GM21360 (cell line): ENCODE results near the gene OBSCN.
"Not testable (repeated sequence)": the region's sequence is repeated elsewhere in the genome, so short reads cannot be mapped to it uniquely, and the experiment has no call there.

Experiments used
- ATAC-seq: cut with Tn5 transposase; IDR thresholded peaks from one replicate; pipeline ENCODE4 v1.9.1; 2021; ENCODE audit warnings: mild to moderate bottlenecking, moderate library complexity; ENCODE audit not compliant: unreplicated experiment

OBSCN gene

DNA sequence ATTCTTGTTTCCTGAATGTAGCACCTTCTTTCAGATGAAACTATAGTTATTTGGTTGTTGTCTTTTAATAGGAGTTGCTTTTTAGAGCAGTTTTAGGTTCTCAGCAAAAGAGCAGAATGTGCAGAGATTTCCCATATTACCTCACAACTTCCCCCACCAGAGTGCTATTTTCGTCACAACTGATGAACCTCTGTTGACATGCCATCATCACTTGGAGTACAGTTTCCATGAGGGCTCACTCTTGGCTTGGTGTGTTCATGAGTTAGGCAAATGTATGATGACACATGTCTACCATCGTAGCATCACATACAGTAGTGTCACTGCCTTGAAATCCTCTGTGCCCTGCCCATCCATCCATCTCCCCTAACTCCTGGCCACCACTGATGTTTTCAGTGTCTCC lies 38.5 kb upstream of the OBSCN start:
- ATAC-seq: no peak

DNA sequence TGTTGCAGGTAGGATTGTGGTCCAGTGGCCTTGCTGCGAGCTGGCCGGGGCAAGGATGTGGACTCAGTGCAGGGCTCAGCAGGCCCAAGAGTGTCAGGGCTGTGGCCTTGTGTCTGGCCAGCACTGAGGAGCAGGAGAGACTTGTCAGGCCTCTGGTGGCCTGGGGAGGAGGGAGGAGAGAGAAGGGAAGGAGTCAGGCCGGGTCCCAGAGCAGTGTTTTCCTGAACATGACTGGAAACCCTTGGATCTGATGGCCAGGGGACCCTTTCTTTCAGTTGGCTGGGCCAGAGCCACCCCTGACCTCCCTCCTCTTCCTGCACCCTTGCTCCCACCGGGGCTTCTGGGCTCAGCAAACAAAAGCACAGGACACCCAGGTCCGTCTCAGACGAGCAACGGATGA lies 37.2 kb upstream of the OBSCN start:
- no peak for ATAC-seq

DNA sequence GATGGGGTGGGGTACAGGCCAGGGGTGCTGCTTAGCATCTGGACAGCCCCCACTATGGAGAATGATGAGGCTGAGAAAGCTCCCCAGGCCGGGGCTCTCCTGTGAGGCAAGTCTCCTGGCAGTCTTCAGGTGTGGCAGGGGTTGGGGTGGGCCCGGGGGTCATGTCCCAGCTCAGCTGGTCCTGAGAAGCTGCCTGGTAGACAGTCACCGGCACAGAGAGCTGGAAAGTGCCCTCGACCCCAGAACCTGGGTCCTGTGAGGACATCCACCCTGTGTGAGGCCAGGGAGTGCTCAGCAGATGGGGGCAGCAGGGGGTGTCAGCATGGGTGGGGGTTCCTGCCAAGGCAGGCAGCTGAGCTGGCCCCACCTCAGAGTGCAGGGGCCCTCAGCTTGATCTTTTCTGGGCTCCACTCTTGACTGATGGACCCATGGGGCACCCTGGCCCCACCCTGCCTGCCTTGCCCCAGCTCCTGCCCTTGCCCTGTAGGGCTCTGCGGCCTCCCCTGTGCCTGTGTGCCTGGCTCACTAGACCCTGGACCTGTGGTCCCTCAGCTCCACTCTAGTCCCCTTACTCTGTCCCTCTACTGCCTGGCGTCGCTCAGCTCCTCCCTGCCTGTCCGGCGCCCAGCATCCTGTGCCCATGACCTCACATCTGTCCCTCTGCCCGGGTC lies 36.5 kb upstream of the OBSCN start:
- no peak for ATAC-seq

DNA sequence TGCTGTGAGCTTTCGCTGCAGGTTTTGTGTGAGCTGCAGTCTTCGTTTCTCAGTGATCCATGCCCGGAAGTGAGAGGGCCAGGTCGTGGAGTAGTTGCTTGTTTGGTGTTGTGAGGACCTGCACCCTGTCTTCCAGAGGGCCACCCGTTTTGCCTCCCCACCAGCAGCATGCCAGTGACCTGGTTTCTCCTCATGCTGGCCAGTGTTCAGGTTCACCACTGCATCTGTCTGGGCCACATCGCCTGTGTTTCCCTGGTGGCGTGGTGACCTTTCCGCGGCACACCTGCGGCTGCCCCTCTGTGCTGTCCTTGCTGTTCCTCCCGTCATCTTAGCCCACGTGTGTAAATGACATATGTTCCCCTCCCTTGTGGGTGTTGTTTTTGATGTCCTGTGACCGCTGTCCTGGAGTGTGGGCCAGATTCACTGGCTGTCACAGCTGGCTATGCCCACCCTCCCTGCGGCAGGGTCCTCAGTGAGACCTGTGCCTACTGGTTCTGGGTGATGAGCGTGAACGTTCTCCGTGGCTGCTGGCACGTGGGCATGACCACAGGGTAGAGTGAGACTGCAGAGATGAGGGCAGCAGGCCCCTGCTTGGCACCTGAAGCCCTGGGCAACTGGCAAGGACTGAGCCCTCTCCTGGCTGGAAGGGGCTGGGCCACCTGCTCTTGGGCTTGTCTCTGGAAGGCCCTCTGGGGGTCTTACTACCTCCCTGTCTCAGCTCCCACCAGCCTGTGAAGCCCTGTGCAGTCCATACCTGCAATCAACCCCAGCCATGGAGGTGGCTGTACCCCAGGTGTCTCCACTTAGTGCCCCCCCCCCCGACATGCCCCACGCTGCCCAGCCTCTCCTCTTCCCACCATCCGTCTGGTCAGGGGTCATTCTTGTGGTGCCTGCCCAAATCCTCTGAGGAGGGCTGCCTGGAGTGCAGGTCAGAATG lies 35.0 kb upstream of the OBSCN start:
- ATAC-seq: no peak

DNA sequence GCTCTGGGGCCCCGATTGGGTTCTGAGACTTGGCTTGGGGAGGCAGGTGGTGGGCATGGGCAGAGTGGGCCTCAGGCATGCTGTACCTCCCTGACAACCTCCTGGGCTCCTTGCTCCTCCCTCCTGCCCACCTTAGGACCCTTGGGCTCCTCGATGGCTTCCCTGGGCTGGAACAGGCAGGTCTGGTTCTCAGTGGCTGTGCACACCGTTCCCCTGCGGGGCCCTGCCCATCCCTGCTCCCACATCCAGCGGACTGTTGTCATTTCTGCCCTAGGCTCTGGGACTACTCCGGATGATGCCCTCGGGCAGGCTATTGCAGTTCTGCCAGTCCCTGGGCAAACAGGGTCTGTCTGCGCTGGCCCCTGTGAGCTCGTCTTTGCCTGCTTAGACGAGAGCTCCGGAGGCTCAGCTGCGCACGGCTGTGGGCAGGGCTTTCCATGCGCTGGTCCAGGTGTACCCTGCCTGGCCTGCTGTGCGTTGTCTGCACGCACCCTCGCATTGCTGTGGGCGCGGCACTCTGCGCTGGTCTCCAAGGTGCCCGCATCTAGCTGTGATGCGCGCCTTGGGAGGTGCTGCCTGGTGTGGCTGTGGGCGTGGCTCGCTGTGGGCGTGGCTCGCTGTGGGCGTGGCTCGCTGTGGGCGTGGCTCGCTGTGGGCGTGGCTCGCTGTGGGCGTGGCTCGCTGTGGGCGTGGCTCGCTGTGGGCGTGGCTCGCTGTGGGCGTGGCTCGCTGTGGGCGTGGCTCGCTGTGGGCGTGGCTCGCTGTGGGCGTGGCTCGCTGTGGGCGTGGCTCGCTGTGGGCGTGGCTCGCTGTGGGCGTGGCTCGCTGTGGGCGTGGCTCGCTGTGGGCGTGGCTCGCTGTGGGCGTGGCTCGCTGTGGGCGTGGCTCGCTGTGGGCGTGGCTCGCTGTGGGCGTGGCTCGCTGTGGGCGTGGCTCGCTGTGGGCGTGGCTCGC lies 34.0 kb upstream of the OBSCN start:
- ATAC-seq: not testable (repeated sequence)

DNA sequence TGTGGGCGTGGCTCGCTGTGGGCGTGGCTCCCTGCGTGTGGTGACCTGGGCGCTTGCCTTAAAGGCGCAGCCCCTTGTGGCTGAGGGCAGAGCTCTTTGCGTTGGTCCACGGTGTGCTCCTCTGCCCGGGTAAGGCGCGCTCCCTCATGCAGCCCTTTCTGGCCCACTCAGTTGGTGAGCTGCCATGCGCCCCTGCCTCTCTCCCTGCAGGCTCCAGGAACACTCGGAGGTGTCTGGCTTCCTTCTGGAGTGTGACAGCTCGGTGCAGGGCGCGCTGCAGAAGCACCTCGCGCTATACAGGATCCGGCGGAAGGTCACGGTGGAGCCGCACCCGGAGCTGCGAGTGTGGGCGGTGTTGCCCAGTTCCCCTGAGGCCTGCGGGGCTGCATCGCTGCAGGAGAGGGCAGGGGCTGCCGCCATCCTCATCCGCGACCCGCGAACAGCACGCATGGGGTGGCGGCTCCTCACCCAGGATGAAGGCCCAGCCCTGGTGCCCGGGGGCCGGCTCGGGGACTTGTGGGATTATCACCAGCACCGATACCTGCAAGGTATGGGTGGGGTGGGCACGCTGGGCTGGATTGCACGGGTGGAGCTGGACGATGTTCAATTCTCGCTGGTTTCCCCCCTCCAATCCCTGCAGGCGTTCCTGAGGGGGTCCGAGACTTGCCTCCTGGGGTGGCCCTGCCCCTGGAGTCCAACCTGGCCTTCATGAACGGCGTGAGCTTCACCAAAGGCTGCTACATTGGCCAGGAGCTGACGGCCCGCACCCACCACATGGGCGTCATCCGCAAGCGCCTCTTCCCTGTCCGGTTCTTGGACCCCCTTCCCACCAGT lies 33.1 kb upstream of the OBSCN start:
- no peak for ATAC-seq

DNA sequence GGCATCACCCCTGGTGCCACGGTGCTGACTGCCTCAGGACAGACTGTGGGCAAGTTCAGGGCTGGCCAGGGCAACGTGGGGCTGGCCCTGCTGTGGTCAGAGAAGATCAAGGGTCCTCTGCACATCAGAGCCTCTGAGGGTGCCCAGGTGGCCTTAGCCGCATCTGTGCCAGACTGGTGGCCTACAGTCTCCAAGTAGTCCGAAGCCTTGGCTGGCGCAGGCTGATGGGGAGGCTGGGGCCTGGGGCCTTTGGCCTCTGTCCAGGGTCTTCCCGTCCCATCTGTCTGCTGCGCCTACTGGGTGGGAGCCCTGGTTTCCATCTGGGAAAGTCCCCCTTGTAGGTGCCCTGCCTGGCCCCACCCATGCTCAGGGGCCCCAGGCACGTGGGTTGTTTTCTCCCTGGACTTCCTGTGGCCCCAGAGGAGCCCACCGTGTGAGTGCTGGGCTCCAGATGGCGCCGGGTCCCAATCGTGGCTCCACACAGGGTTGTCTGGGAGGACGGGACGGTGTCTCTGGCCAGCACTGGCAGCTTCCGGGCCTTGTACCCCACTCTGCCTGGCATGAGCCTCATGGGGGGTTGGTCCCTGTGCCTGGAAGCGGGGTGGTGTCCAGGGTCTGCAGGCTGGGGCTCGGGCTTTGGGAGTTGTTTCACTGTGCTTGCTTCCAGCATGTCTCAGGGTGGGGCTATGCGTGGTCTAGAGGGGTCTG lies 32.4 kb upstream of the OBSCN start:
- no peak for ATAC-seq

DNA sequence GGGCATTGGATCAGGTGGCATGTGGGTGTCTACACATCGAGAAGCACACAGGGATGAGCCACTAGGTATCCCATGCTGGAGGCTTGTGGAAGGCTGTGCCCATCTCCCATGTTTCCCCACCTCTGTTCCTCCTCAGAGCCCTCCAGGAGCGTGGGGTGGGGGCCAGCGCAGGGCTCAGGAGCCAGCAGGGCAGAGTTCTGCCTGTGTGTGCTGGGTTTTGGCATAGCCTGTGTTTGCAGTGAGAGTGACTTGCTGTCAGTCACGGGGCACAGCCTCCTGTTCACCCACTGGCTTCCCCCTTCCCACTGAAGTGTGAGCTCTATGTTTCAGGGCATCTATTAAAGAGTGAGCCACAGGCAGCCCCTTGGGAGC lies 31.8 kb upstream of the OBSCN start:
- ATAC-seq: no peak

DNA sequence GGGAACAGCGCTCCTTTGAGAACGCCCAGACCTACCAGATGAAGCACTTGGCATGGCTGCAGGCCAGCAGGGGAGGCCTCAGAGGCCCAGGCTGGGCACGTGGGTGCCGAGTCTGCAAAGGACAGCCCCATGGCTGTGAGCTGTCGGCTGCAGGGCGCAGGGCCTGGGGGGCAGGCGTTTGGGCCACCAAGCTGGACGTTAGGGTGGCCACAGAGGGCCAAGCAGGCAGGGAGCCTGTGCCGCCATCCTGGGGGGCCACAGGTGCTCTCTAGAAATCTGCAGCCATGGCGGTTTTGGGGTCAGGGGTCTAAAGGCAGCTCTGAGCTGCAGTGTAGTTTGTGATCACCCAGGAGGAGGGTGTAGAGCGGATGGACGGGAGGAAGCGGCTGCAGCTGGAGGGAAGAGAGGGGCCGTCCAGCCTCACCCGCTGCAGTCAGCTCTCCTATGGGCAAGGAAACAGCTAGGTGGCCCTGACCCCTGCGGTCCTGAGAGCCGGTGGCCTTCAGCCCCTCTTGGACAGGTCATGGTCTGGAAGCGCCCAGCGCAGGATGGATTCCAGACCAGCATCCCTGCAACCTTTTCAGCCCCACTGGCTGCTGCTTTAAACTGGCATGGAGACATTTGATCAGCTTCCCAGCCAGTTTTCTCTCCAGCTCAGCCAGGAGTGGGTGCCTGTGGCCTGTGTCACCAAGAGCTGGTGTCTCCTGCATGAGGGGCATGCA lies 31.2 kb upstream of the OBSCN start:
- ATAC-seq: no peak

DNA sequence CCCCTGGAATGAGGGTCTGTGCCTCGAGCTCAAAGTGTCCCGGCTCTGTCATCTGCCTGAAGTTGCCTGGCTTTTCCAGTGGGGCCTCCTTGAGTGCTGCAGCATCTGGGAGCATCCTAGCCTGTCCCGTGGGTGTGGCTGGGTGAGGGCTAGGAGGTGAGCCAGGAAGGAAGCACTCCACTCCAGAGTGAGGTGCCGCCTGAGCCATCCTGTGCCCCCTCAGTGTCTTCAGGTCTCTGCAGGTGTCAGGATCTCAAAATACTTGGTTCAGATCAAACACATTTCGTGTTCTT lies 30.7 kb upstream of the OBSCN start:
- ATAC-seq: no peak

DNA sequence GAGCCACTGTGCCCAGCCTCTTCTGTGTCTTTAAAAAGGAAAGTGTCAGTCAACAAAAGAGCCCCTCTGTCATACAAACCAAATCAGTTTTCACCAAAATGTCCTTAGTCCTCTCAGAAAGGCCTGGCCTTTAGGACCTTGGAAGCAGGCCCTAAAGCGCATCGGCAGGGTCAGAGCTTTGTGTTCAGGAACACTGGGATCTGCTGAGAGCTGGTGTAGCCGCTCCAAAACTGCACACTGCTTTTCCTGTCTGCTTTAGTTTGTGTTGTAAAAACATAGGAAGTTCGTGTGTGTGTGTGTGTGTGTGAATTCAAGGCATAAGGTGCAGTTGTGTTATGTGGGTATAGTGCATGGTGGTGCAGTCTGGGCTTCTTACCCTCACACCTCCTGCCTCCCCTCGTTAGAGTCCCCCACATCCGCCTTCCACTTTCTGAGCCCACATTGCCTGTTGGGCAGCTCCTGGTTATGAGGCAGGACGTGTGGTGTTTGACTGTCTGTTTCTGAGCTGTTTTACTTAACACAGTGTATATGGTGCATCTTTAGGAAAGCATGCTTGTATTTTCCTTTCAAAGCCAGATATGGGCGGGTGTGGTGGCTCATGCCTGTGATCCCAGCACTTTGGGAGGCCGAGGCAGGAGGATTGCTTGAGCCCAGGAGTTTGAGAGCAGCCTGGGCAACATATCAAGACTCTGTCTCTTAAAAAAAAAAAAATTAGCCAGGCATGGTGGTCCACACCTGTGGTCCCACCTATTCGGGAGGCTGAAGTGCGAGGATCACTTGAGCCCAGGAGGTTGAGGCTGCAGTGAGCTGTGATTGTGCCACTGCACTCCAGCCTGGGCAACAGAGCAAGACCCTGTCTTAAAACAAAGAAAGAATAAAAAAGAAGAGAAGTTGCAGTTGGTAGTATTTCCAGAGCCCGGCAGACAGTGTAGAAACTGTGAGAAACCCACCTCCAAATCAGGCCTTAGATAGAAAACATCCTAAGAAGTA lies 29.8 kb upstream of the OBSCN start:
- no peak for ATAC-seq

DNA sequence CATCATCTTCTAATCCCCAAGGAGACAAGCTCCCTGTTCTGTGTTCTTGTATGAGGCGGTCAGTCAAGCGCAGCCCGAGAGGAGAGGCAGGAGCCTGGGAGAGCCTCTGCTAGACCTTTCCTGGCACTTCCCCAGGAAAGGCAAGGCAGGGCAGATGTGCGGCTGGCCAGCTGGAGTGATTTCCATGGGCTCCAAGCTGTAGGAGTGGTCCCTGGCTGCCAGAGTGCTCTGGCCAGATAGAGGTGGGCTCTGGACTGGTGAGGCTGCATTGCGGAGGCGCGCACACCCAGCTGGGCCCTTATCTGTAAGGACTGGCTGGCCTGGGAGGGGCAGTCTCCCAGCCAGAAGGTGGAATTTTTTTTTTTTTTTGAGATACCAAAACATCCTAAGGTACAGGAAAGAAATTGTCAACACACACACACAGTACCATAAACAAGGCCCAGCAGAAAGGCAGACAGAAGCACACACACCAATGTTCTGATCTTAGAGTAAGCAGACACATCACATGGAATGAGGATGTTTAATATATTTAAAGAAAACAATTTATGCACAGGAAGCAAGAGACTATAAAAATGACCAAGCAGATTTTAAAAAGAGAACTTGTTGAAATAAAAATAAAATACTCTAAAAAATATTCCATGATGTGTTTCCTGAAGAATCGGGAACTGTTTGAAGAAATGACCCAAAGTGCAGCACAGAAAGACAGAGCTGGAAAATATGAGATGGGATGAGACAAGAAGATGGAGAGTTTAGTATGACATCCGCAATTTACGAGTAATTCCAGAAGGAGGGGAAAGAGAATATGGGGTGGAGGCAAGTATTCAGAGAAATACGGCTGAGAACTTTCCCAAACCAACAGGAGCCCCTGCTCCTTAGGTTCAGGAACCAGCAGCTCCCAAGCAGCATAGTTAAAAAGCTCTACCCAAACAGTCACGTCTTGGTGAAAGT lies 28.8 kb upstream of the OBSCN start:
- ATAC-seq: no peak

DNA sequence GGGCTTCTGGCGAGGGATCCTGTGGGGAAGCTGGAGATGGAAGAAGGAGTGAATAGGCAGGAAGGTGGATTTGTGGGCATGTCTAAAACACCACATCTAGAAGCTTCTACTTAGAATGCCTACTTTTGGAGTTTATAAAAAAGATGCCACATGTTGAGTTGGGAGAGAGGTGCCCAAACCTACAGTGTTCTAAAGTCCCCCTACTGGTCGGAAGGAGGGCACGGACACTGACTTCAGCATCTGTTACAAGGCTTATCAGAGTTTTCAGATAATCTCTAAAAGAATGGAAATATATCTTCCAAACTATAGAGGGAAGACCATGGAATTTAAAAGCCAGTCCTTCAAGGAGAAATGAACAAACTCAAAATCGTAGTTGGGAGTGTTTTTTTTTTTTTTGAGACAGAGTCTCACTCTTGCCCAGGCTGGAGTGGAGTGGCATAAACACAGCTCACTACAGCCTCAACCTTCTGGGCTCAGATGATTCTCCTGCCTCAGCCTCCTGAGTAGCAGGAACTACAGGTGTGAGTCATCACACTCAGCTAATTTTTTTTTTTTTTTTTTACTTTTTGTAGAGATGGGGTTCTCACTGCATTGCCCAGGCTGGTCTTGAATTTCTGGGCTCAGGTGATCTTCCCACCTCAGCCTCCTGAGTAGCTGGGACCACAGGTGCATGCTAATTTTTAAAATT lies 27.4 kb upstream of the OBSCN start:
- no peak for ATAC-seq

DNA sequence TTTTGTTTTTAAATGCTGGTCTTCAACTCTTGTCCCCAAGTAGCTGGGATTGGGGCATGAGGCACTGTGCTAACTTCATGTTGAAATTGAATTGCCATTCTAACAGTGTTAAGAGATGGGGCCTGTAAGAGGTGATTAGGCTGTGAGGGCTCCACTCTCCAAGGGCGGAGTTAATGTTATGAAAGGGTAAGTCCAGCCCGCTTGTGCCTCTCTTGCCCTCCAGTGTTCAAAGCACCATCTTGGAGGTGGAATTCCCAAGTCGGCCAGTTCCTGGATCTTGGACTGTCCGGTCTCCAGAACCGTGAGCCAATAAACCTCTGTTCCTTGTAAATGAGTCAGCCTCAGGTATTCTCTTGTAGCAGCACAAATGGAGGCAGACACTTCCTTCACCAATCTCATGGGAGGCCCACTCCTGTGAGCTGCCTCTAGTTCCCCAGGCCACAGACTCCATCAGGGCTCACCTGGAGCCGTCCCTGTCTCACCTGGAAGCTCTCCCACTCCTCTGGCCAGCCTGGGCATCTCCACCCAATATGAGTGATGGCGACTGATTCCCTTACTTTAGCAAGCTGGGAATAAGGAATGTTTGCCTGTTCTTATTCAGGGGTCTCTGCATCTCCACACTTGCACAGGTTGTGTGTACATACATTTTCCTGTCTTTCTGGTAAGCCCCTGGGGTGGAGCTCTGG lies 26.7 kb upstream of the OBSCN start:
- ATAC-seq: no peak

DNA sequence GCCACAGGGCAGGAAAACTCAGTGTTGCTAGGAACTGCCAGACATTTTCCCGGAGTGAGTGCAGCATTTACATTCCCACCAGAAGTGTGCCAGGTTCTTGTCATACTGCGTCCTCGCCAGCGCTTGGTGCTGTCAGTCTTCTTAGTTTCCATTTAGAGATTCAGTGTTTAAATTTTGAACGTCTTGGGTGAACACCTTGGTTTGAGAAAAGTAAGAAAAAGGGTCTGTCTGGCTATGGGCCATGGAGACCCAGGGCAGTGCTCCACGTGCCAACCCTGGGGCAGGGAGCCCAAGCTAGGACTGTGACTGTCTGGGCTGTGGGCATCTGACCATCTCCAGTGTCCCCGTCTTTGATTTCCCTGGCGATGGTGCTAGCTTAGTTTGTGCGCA lies 26.2 kb upstream of the OBSCN start:
- no peak for ATAC-seq
